Stromal cell of bone marrow (primary cell): ENCODE data around the gene FBXL5.
A peak's percentile ranks its signal among the peaks of the same experiment; 100 is the strongest.

ENCODE experiments used
- DNase-seq: peaks from one replicate; pipeline ENCODE4 v3.0.0-alpha.2; 2012; ENCODE audit warnings: low read depth

The FBXL5 gene

GRCh38 chr4:15676899-15677298 is 21.7 kb upstream of the FBXL5 start:
- DNase-seq, result no peak

GRCh38 chr4:15676039-15676438 is 20.9 kb upstream of the FBXL5 start:
- no peak for DNase-seq

- no peak for DNase-seq
Measured at GRCh38 chr4:15675356-15675755, 20.2 kb upstream of the FBXL5 start.

GRCh38 chr4:15674926-15675325 is 19.8 kb upstream of the FBXL5 start:
- no peak for DNase-seq

GRCh38 chr4:15674046-15674445 is 18.9 kb upstream of the FBXL5 start:
- DNase-seq, result no peak

- no peak for DNase-seq
Measured at GRCh38 chr4:15673337-15673736, 18.2 kb upstream of the FBXL5 start.

- no peak for DNase-seq
Measured at GRCh38 chr4:15672101-15672500, 16.9 kb upstream of the FBXL5 start.

- DNase-seq, result no peak
Measured at GRCh38 chr4:15670576-15670975, 15.4 kb upstream of the FBXL5 start.

- DNase-seq, result no peak
Measured at GRCh38 chr4:15668566-15669435, 13.6 kb upstream of the FBXL5 start.

GRCh38 chr4:15667006-15667405 is 11.8 kb upstream of the FBXL5 start:
- DNase-seq, result no peak

- DNase-seq, result no peak
Measured at GRCh38 chr4:15665753-15666365, 10.7 kb upstream of the FBXL5 start.

GRCh38 chr4:15659768-15660570 is 4.8 kb upstream of the FBXL5 start:
- DNase-seq, result peak; percentile 75

GRCh38 chr4:15658781-15659180 is 3.6 kb upstream of the FBXL5 start:
- DNase-seq, result no peak

- no peak for DNase-seq
Measured at GRCh38 chr4:15658136-15658770, 3.1 kb upstream of the FBXL5 start.

GRCh38 chr4:15657366-15657765 is 2.2 kb upstream of the FBXL5 start:
- no peak for DNase-seq

- DNase-seq, result no peak
Measured at GRCh38 chr4:15656038-15656470, 897 bp upstream of the FBXL5 start.

- no peak for DNase-seq
Measured at GRCh38 chr4:15654593-15655222, 449 bp downstream of the FBXL5 start.

- DNase-seq, result no peak
Measured at GRCh38 chr4:15653864-15654592, 1.1 kb downstream of the FBXL5 start.

GRCh38 chr4:15653420-15653819 is 1.7 kb downstream of the FBXL5 start:
- DNase-seq, result no peak

- no peak for DNase-seq
Measured at GRCh38 chr4:15652841-15653240, 2.3 kb downstream of the FBXL5 start.

GRCh38 chr4:15652191-15652590 is 3.0 kb downstream of the FBXL5 start:
- no peak for DNase-seq
